K562 (cell line): Measurements from ENCODE around the gene ADAM8. TPM values are rescaled to one million over a fixed set of nuclear protein-coding genes. Genes with fewer than 3 reads are reported as not detected.

ENCODE experiments used
- CREB1 ChIP-seq, 2 experiments: sonication (generic) in 1 of 2; formaldehyde crosslinking in 1 of 2; IDR thresholded peaks; 2 replicates each; pipeline versions ENCODE4 v1.6.1 to v1.8.0; 2012 to 2022; ENCODE audit warnings: inconsistent platforms in 1 of 2, mild to moderate bottlenecking in 1 of 2, missing genetic modification reagents in 1 of 2, moderate library complexity in 1 of 2
- CREB3 ChIP-seq: fragments of 450-650 bp; conservative IDR thresholded peaks from 2 replicates; pipeline ENCODE4 v1.6.1; 2016; ENCODE audit warnings: missing genetic modification characterization, low read depth, mild to moderate bottlenecking, missing compliant biosample characterization, moderate library complexity
- E2F6 ChIP-seq, 2 experiments: IDR thresholded peaks; 2 replicates each; pipeline ENCODE4 v1.6.1; 2011; ENCODE audit warnings: borderline replicate concordance in 1 of 2, control low read depth in 1 of 2, low read depth in 1 of 2, low read length in 1 of 2, mild to moderate bottlenecking in 1 of 2, mixed read lengths in 1 of 2, moderate library complexity in 1 of 2; ENCODE audit not compliant: insufficient read depth in 1 of 2, insufficient read length in 1 of 2, poor library complexity in 1 of 2, severe bottlenecking in 1 of 2; ENCODE audit errors: extremely low read depth in 1 of 2
- EP400 ChIP-seq: fragments of 450-650 bp; IDR thresholded peaks from 2 replicates; pipeline ENCODE4 v1.6.1; 2017; ENCODE audit warnings: antibody characterized with exemption, mild to moderate bottlenecking, moderate library complexity
- FOXK1 ChIP-seq: sonication (generic); formaldehyde crosslinking; IDR thresholded peaks from 2 replicates; pipeline ENCODE4 v1.8.0; 2022; ENCODE audit warnings: missing genetic modification reagents, mild to moderate bottlenecking, borderline replicate concordance
- HNRNPUL1 ChIP-seq: fragments of 200-400 bp; formaldehyde crosslinking; IDR thresholded peaks from 2 replicates; pipeline ENCODE4 v1.6.1; 2017; ENCODE audit warnings: low read length
- KLF6 ChIP-seq: fragments of 250-450 bp; sonication (Bioruptor Pico); IDR thresholded peaks from 2 replicates; pipeline ENCODE4 v1.4.0; 2020; ENCODE audit warnings: mild to moderate bottlenecking, moderate library complexity, borderline replicate concordance
- NCOR1 ChIP-seq: fragments of 450-650 bp; IDR thresholded peaks from 2 replicates; pipeline ENCODE4 v1.6.1; 2016; ENCODE audit warnings: mild to moderate bottlenecking, moderate library complexity
- NFRKB ChIP-seq: fragments of 450-650 bp; IDR thresholded peaks from 2 replicates; pipeline ENCODE4 v1.6.1; 2016; ENCODE audit warnings: low read depth
- PHF8 ChIP-seq: fragments of 200-600 bp; sonication (generic); IDR thresholded peaks from 2 replicates; pipeline ENCODE4 v1.6.1; 2012; ENCODE audit warnings: mixed run types, mild to moderate bottlenecking, inconsistent platforms, low read length, moderate library complexity, borderline replicate concordance
- POLR2A ChIP-seq: fragments of 450-650 bp; conservative IDR thresholded peaks from 2 replicates; pipeline ENCODE4 v1.6.1; 2016
- RFX1 ChIP-seq: fragments of 450-650 bp; IDR thresholded peaks from 2 replicates; pipeline ENCODE4 v1.6.1; 2016; ENCODE audit warnings: mild to moderate bottlenecking, moderate library complexity
- RNF2 ChIP-seq: sonication (generic); IDR thresholded peaks from 2 replicates; pipeline ENCODE4 v1.6.1; 2016
- SIN3B ChIP-seq: fragments of 450-650 bp; IDR thresholded peaks from 2 replicates; pipeline ENCODE4 v1.6.1; 2017; ENCODE audit warnings: low read depth, mild to moderate bottlenecking, moderate library complexity
- VEZF1 ChIP-seq: fragments of 200-800 bp; sonication (Bioruptor generic); IDR thresholded peaks from 2 replicates; pipeline ENCODE4 v1.6.1; 2017; ENCODE audit warnings: missing genetic modification characterization, missing compliant biosample characterization
- ZKSCAN1 ChIP-seq: fragments of 150-350 bp; IDR thresholded peaks from 2 replicates; pipeline ENCODE4 v1.6.1; 2016; ENCODE audit warnings: low read depth, low read length
- ZNF212 ChIP-seq: fragments of 450-650 bp; formaldehyde crosslinking; IDR thresholded peaks from 2 replicates; pipeline ENCODE4 v1.4.0; 2020; ENCODE audit warnings: mild to moderate bottlenecking
- ZNF311 ChIP-seq: fragments of 250-450 bp; sonication (Bioruptor Pico); IDR thresholded peaks from 2 replicates; pipeline ENCODE4 v1.4.0; 2020; ENCODE audit warnings: mild to moderate bottlenecking, moderate library complexity
- ZNF699 ChIP-seq: fragments of 250-450 bp; sonication (Bioruptor Pico); IDR thresholded peaks from 2 replicates; pipeline ENCODE4 v1.8.0; 2021; ENCODE audit warnings: mild to moderate bottlenecking, moderate library complexity; ENCODE audit not compliant: insufficient replicate concordance
- polyA plus RNA-seq, 8 experiments: library from polyadenylated mRNA; depleted of rRNA in 4 of 8; stranded (reverse) in 5 of 8; unstranded in 3 of 8; fragments of >200 nt; fragmentation: Nextera tagmentation in 2 of 8; fragmentation: Illumina TruSeq in 1 of 8; extraction: Ambion mirVana in 2 of 8; extraction: Trizol in 1 of 8; gene quantifications; 2 replicates each; pipeline versions ENCODE4 v1.2.1 to v1.2.3, GENCODE V29; 2011 to 2014; ENCODE audit warnings: inconsistent platforms in 1 of 8, missing spikeins in 1 of 8
- total RNA-seq, 7 experiments: library from RNA; depleted of rRNA in 6 of 7; stranded (reverse); fragments of >200 nt in 6 of 7; fragmentation: Illumina TruSeq in 2 of 7; extraction: Trizol in 2 of 7; gene quantifications; 2 replicates each; pipeline versions ENCODE4 v1.2.1 to v1.2.3, GENCODE V29; 2011 to 2021; ENCODE audit warnings: low replicate concordance in 1 of 7
- TF ChIP-seq, protein P1 (sequence below), 3 experiments: IDR thresholded peaks in 2 of 3; conservative IDR thresholded peaks in 1 of 3; 2 replicates each; pipeline ENCODE4 v1.5.1; 2011 to 2012; ENCODE audit warnings: low read length in 3 of 3, mild to moderate bottlenecking in 3 of 3, control low read depth in 2 of 3, improper control_type of control experiment in 1 of 3, inconsistent platforms in 1 of 3, low read depth in 1 of 3, mixed read lengths in 1 of 3, moderate library complexity in 1 of 3; ENCODE audit not compliant: insufficient read depth in 2 of 3
- TF ChIP-seq, protein P2 (sequence below): sonication (generic); formaldehyde crosslinking; IDR thresholded peaks from 2 replicates; pipeline ENCODE4 v1.8.0; 2022; ENCODE audit warnings: missing genetic modification reagents, mild to moderate bottlenecking, moderate library complexity, borderline replicate concordance

The ADAM8 gene
- total and polyA plus RNA-seq, 9 of the 15 experiments (the other 6 are each of a cell fraction or from before 2014, with no cell fraction given) = 0.07 to 7.0 (median 1.1) TPM

DNA sequence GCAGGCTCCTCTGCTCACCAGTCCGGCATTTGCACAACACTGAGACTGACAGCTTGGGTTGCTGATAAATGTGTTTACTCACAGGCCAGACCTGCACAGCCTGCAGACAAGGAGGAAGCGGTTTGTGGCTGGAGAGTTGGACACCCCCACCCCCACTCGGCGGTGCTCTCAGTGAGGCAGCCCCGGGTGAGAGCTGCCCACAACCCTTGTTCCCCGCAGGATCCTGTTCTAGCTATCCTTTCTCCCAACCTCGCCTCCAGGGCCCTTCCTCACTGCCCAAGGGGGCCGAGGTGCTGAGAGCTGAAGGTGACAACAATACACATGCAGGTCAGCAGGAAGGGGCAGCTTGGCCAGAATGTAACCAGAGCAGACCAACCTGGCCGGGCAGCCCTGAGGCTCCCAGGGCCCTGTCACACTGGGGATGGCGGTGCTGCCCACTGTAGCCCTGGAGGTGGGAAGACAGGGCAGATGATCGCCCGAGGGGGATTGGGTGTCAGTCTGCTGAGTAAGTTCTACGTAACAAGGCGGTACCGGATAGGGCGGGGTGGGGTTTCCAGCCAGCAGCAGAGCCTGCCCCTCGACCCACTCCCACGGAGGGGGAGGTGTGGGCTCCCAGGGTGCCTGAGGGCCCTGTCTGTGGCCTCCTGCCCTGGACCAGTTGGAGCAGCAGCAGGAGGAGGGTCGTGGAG is 2.1 kb upstream of the ADAM8 start (continued):
- peak; percentile 82 for TF ChIP-seq VEZF1 (CRISPR knock-in tag)
- TF ChIP-seq POLR2A = peak; percentile 49; the same call in 1 of the 2 replicates
- TF ChIP-seq KLF6 (CRISPR knock-in tag) = no peak
- no peak for TF ChIP-seq FOXK1 (CRISPR knock-in tag)
- TF ChIP-seq ZNF699 = no peak
- TF ChIP-seq ZKSCAN1 = 0 out of 2 replicates have a peak, but pooled peaks have one; percentile 11
- TF ChIP-seq RNF2 = peak; percentile 90
- no peak for TF ChIP-seq ZNF212 (CRISPR knock-in tag)
- peak; percentile 63 for TF ChIP-seq NCOR1
- TF ChIP-seq CREB3 = 0 out of 2 replicates have a peak, but pooled peaks have one; percentile 28
- TF ChIP-seq EP400 = peak; percentile 59; the same call in 1 of the 2 replicates
- 0 out of 2 replicates have a peak, but pooled peaks have one; percentile 22 for TF ChIP-seq SIN3B
- TF ChIP-seq HNRNPUL1 = no peak
- TF ChIP-seq, protein P1, sequence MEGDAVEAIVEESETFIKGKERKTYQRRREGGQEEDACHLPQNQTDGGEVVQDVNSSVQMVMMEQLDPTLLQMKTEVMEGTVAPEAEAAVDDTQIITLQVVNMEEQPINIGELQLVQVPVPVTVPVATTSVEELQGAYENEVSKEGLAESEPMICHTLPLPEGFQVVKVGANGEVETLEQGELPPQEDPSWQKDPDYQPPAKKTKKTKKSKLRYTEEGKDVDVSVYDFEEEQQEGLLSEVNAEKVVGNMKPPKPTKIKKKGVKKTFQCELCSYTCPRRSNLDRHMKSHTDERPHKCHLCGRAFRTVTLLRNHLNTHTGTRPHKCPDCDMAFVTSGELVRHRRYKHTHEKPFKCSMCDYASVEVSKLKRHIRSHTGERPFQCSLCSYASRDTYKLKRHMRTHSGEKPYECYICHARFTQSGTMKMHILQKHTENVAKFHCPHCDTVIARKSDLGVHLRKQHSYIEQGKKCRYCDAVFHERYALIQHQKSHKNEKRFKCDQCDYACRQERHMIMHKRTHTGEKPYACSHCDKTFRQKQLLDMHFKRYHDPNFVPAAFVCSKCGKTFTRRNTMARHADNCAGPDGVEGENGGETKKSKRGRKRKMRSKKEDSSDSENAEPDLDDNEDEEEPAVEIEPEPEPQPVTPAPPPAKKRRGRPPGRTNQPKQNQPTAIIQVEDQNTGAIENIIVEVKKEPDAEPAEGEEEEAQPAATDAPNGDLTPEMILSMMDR (IDR thresholded peaks at IDR 0.05 in 2 of 3, conservative IDR thresholded peaks at IDR 0.05 in 1 of 3; ENCODE audit: insufficient read depth in 2 of 3, low read depth in 1 of 3, low read length in 3 of 3) = peak in 1 of 3 experiments; percentile 14; a peak in 1 of 6 replicates
- peak; percentile 49 to 82 for TF ChIP-seq E2F6 (IDR thresholded peaks at IDR 0.05; ENCODE audit: borderline replicate concordance in 1 of 2, extremely low read depth in 1 of 2, insufficient read depth in 1 of 2, insufficient read length in 1 of 2, low read depth in 1 of 2, low read length in 1 of 2, poor library complexity in 1 of 2, severe bottlenecking in 1 of 2)
- TF ChIP-seq, protein P2, sequence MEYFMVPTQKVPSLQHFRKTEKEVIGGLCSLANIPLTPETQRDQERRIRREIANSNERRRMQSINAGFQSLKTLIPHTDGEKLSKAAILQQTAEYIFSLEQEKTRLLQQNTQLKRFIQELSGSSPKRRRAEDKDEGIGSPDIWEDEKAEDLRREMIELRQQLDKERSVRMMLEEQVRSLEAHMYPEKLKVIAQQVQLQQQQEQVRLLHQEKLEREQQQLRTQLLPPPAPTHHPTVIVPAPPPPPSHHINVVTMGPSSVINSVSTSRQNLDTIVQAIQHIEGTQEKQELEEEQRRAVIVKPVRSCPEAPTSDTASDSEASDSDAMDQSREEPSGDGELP (CRISPR knock-in tag) = peak; percentile 38; the same call in 1 of the 2 replicates
- TF ChIP-seq RFX1 = no peak
- peak; percentile 54; the same call in 1 of the 2 replicates for TF ChIP-seq NFRKB
- 0 out of 2 replicates have a peak, but pooled peaks have one; percentile 35 for TF ChIP-seq CREB1 (IDR thresholded peaks at IDR 0.05)
- TF ChIP-seq CREB1 (CRISPR knock-in tag; IDR thresholded peaks at IDR 0.05) = no peak
- TF ChIP-seq ZNF311 = peak; percentile 53; the same call in 1 of the 2 replicates
- peak; percentile 32; the same call in 1 of the 2 replicates for TF ChIP-seq PHF8
